HEK293T (cell line): ENCODE data around the gene MXRA7.

Experiments used
- ARNT ChIP-seq: fragments of 450-650 bp; IDR thresholded peaks from 2 replicates; pipeline ENCODE4 v1.6.1; 2017; ENCODE audit warnings: mild to moderate bottlenecking
- BHLHE40 ChIP-seq: fragments of 450-650 bp; IDR thresholded peaks from 2 replicates; pipeline ENCODE4 v1.6.1; 2016; ENCODE audit warnings: mild to moderate bottlenecking, moderate library complexity, borderline replicate concordance
- ELF4 ChIP-seq: fragments of 450-650 bp; IDR thresholded peaks from 2 replicates; pipeline ENCODE4 v1.6.1; 2017; ENCODE audit warnings: antibody characterized with exemption
- FOXK2 ChIP-seq: fragments of 450-650 bp; IDR thresholded peaks from 2 replicates; pipeline ENCODE4 v1.6.1; 2016; ENCODE audit warnings: mild to moderate bottlenecking
- FOXM1 ChIP-seq: fragments of 450-650 bp; IDR thresholded peaks from 2 replicates; pipeline ENCODE4 v1.6.1; 2017; ENCODE audit warnings: mild to moderate bottlenecking, borderline replicate concordance
- HDGF ChIP-seq: fragments of 450-650 bp; IDR thresholded peaks from 2 replicates; pipeline ENCODE4 v1.6.1; 2017; ENCODE audit warnings: antibody characterized with exemption, borderline replicate concordance
- L3MBTL2 ChIP-seq: fragments of 450-650 bp; conservative IDR thresholded peaks from 2 replicates; pipeline ENCODE4 v1.6.1; 2016; ENCODE audit warnings: mild to moderate bottlenecking
- LEF1 ChIP-seq: fragments of 450-650 bp; IDR thresholded peaks from 2 replicates; pipeline ENCODE4 v1.6.1; 2017; ENCODE audit warnings: mild to moderate bottlenecking, borderline replicate concordance
- SP1 ChIP-seq: fragments of 450-650 bp; IDR thresholded peaks from 2 replicates; pipeline ENCODE4 v1.6.1; 2017
- SUZ12 ChIP-seq: fragments of 450-650 bp; IDR thresholded peaks from 2 replicates; pipeline ENCODE4 v1.6.1; 2016; ENCODE audit warnings: mild to moderate bottlenecking
- ZNF384 ChIP-seq: fragments of 450-650 bp; IDR thresholded peaks from 2 replicates; pipeline ENCODE4 v1.6.1; 2016

GRCh38 chr17:76726776-76727718 lies 16.3 kb upstream of the MXRA7 start, which contains the start of gene METTL23:
- TF ChIP-seq ARNT: no peak
- TF ChIP-seq BHLHE40: no peak
- TF ChIP-seq HDGF: no peak
- TF ChIP-seq FOXK2: no peak
- no peak for TF ChIP-seq LEF1
- no peak for TF ChIP-seq ZNF384
- no peak for TF ChIP-seq SP1
- TF ChIP-seq L3MBTL2: peak; percentile 85
- no peak for TF ChIP-seq FOXM1
- TF ChIP-seq SUZ12: no peak
- TF ChIP-seq ELF4: no peak
